HCT116 (cell line): ENCODE measurements around the gene FHOD1. TPM values are rescaled to one million over a fixed set of nuclear protein-coding genes. Genes with fewer than 3 reads are reported as not detected.

Experiments
- ATAC-seq: fragments of 200-7000 bp; cut with Tn5 transposase; 2 replicates; pipeline ENCODE4 v1.9.1; 2020; ENCODE audit warnings: mild to moderate bottlenecking, moderate library complexity
- BruUV-seq: library from RNA; stranded (reverse); fragments of 400-500 nt; replicated peaks from 2 replicates; lab custom pipeline; 2021; lab: Mats Ljungman, UMichigan
- CTCF ChIA-PET: fragments of 300-600 bp; sonication (Branson Sonifier 250); formaldehyde crosslinking; loops from one replicate; lab custom pipeline; 2021; ENCODE audit warnings: antibody characterized with exemption; lab: Charles Lee
- POLR2A ChIA-PET: fragments of 300-600, 350-600 bp; sonication (Branson Sonifier 250); formaldehyde crosslinking; loops from one replicate; lab custom pipeline; 2021; ENCODE audit warnings: antibody characterized with exemption; lab: Charles Lee
- RAD21 ChIA-PET, 2 experiments: fragments of 300-600 bp; sonication (Branson Sonifier 250); formaldehyde crosslinking; loops; one replicate each; lab custom pipeline; 2023; ENCODE audit warnings: low total read pairs in 2 of 2; ENCODE audit not compliant: uncharacterized antibody in 2 of 2, unreplicated experiment in 2 of 2, low non-redundant PET in 1 of 2; lab: Charles Lee
- DNase-seq: peaks from one replicate; pipeline ENCODE4 v3.0.0-alpha.2; 2010; ENCODE audit warnings: low read depth, low spot score
- H2AFZ ChIP-seq: fragments of 200-600 bp; shearing (Covaris generic), sonication (generic); 2 replicates; pipeline ENCODE4 v1.6.1; 2017; ENCODE audit warnings: low read depth, mixed run types, mixed read lengths, antibody characterized with exemption, low read length; ENCODE audit not compliant: poor library complexity, severe bottlenecking
- H3K27ac ChIP-seq: 2 replicates; pipeline ENCODE4 v1.5.1; 2012; ENCODE audit warnings: low read depth, low read length
- H3K27me3 ChIP-seq: fragments of 200-600 bp; sonication (generic); 2 replicates; pipeline ENCODE4 v1.6.1; 2016; ENCODE audit warnings: mixed run types, low read length, mixed read lengths; ENCODE audit not compliant: insufficient read depth
- H3K36me3 ChIP-seq, 2 experiments: fragments of 200-500 bp in 1 of 2; fragments of 200-600 bp in 1 of 2; sonication (Bioruptor generic) in 1 of 2; sonication (generic) in 1 of 2; 2 replicates each; pipeline versions ENCODE4 v1.5.1 to v1.6.1; 2014 to 2016; ENCODE audit warnings: low read length in 2 of 2, inconsistent platforms in 1 of 2, mixed read lengths in 1 of 2, mixed run types in 1 of 2; ENCODE audit not compliant: insufficient read depth in 2 of 2, control insufficient read depth in 1 of 2
- H3K4me1 ChIP-seq, 2 experiments: fragments of 200-600 bp in 1 of 2; sonication (generic) in 1 of 2; 2 replicates each; pipeline versions ENCODE4 v1.5.1 to v1.6.1; 2012 to 2017; ENCODE audit warnings: low read length in 2 of 2, inconsistent platforms in 1 of 2, mild to moderate bottlenecking in 1 of 2, mixed read lengths in 1 of 2, mixed run types in 1 of 2, moderate library complexity in 1 of 2; ENCODE audit not compliant: insufficient read depth in 2 of 2, control insufficient read depth in 1 of 2
- H3K4me2 ChIP-seq: fragments of 200-600 bp; sonication (generic); 2 replicates; pipeline ENCODE4 v1.6.1; 2017; ENCODE audit warnings: mixed run types, low read length, mixed read lengths
- H3K4me3 ChIP-seq, 2 experiments: fragments of 200-600 bp in 1 of 2; sonication (generic) in 1 of 2; replicated peaks in 1 of 2; 2 replicates each; pipeline ENCODE4 v1.5.1; 2011 to 2016; ENCODE audit warnings: low read length in 2 of 2, control low read depth in 1 of 2, low read depth in 1 of 2, mild to moderate bottlenecking in 1 of 2, mixed read lengths in 1 of 2, mixed run types in 1 of 2
- H3K79me2 ChIP-seq: fragments of 200-600 bp; sonication (generic); 2 replicates; pipeline ENCODE4 v1.6.1; 2017; ENCODE audit warnings: mild to moderate bottlenecking, mixed run types, low read length, moderate library complexity, mixed read lengths; ENCODE audit not compliant: insufficient read depth
- H3K9ac ChIP-seq: fragments of 200-600 bp; sonication (generic); 2 replicates; pipeline ENCODE4 v1.6.1; 2016; ENCODE audit warnings: low read length, mixed read lengths
- H3K9me2 ChIP-seq: fragments of 200-600 bp; sonication (generic), shearing (Covaris generic); 2 replicates; pipeline ENCODE4 v1.6.1; 2017; ENCODE audit warnings: mixed run types, mild to moderate bottlenecking, moderate library complexity; ENCODE audit not compliant: insufficient read depth
- H3K9me3 ChIP-seq, 2 experiments: fragments of 200-500 bp in 1 of 2; fragments of 200-600 bp in 1 of 2; sonication (Bioruptor generic) in 1 of 2; sonication (generic) in 1 of 2; 2 replicates each; pipeline ENCODE4 v1.6.1; 2014 to 2017; ENCODE audit warnings: low read length in 2 of 2, mixed read lengths in 2 of 2, inconsistent platforms in 1 of 2, low read depth in 1 of 2, mild to moderate bottlenecking in 1 of 2, mixed run types in 1 of 2, moderate library complexity in 1 of 2; ENCODE audit not compliant: control insufficient read depth in 1 of 2, insufficient read depth in 1 of 2
- H4K20me1 ChIP-seq: fragments of 200-600 bp; sonication (generic), shearing (Covaris generic); 2 replicates; pipeline ENCODE4 v1.6.1; 2017; ENCODE audit warnings: mixed run types, mild to moderate bottlenecking, moderate library complexity; ENCODE audit not compliant: insufficient read depth
- CEBPB ChIP-seq: IDR thresholded peaks from 2 replicates; pipeline ENCODE4 v1.6.1; 2012; ENCODE audit warnings: low read depth
- EGR1 ChIP-seq: IDR thresholded peaks from 2 replicates; pipeline ENCODE4 v1.6.1; 2012; ENCODE audit warnings: low read depth
- ELF1 ChIP-seq: IDR thresholded peaks from 2 replicates; pipeline ENCODE4 v1.6.1; 2012; ENCODE audit warnings: low read depth, borderline replicate concordance
- EZH2 ChIP-seq: fragments of 200-600 bp; sonication (generic); IDR thresholded peaks from 2 replicates; pipeline ENCODE4 v1.6.1; 2017; ENCODE audit warnings: antibody characterized with exemption, mixed run types
- EZH2phosphoT487 ChIP-seq: fragments of 200-600 bp; IDR thresholded peaks from 2 replicates; pipeline ENCODE4 v1.6.1; 2018; ENCODE audit warnings: antibody characterized with exemption, borderline replicate concordance
- SIN3A ChIP-seq: IDR thresholded peaks from 2 replicates; pipeline ENCODE4 v1.6.1; 2012; ENCODE audit warnings: low read depth
- SRF ChIP-seq: IDR thresholded peaks from 2 replicates; pipeline ENCODE4 v1.6.1; 2012; ENCODE audit warnings: low read depth
- TCF7L2 ChIP-seq: IDR thresholded peaks from 2 replicates; pipeline ENCODE4 v1.7.0; 2011; ENCODE audit warnings: borderline replicate concordance, inconsistent platforms; ENCODE audit not compliant: insufficient read depth, insufficient read length; ENCODE audit errors: extremely low read depth
- YY1 ChIP-seq: IDR thresholded peaks from 2 replicates; pipeline ENCODE4 v1.6.1; 2011; ENCODE audit warnings: low read length, low read depth, moderate library complexity, mild to moderate bottlenecking; ENCODE audit not compliant: insufficient replicate concordance; ENCODE audit errors: extremely low read depth
- ZFX ChIP-seq: fragments of 450-650 bp; IDR thresholded peaks from 2 replicates; pipeline ENCODE4 v1.6.1; 2017
- intact Hi-C: fragments of 100-400 bp; cut with micrococcal nuclease; formaldehyde crosslinking; loops from 2 replicates; pipeline ENCODE4 v1.10.0; 2022
- total RNA-seq: library from RNA; stranded (reverse); gene quantifications from one replicate; pipeline ENCODE4 v1.2.1, GENCODE V29; 2021; ENCODE audit not compliant: unreplicated experiment
- TF ChIP-seq, protein P1 (sequence below): IDR thresholded peaks from 2 replicates; pipeline ENCODE4 v1.6.1; 2011; ENCODE audit warnings: mild to moderate bottlenecking, low read length, moderate library complexity; ENCODE audit not compliant: insufficient replicate concordance; ENCODE audit errors: extremely low read depth

The FHOD1 gene
- total RNA-seq, 1 experiment from 2014 or later, result 69.2 TPM

DNA sequence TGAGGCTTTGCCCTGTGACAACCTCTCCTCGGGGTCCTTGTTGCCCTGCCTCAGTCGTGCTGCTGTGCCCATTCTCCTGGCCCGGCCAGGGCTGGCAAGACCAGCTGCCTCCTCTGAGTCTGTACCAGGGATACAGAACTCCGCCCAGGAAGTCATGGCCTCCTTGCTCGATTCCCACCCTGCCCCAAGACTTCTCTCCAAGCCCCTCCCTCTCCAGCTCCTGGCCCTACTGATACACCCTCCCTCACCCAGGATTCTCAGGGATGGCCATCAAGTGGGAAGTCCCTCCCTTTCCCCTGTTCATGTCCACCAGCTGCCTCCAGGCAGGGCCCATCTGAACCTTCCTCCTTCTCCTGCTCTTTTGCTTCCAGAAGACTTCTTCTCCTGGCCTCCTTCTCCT, 31.6 kb downstream of the FHOD1 start:
- H3K4me2 ChIP-seq, result no peak overlapping the region
- intact Hi-C loops, result no loop called here

More for the DNA sequence above, 31.6 kb downstream of the FHOD1 start:
- no peak overlapping the region for H2AFZ ChIP-seq
- H3K4me1 ChIP-seq, result peaks cover 0 to 8% of the 10 kb centered on the region in 2 experiments; a peak in 2 of 4 replicates
- POLR2A ChIA-PET, result no interaction called here
- BruUV-seq, result no TSS peak
- no peaks in the 10 kb centered on the region for H3K36me3 ChIP-seq
- H3K9me2 ChIP-seq, result no peaks in the 10 kb centered on the region
- H3K27me3 ChIP-seq, result no peaks in the 10 kb centered on the region
- H3K9ac ChIP-seq, result no peak overlapping the region
- no peak overlapping the region for H3K27ac ChIP-seq
- TF ChIP-seq TCF7L2 (no peak), SIN3A (no peak), EGR1 (no peak), ZFX (no peak), EZH2 (no peak), EZH2phosphoT487 (no peak), ELF1 (no peak), CEBPB (no peak), YY1 (no peak), SRF (no peak)
- TF ChIP-seq, protein P1, sequence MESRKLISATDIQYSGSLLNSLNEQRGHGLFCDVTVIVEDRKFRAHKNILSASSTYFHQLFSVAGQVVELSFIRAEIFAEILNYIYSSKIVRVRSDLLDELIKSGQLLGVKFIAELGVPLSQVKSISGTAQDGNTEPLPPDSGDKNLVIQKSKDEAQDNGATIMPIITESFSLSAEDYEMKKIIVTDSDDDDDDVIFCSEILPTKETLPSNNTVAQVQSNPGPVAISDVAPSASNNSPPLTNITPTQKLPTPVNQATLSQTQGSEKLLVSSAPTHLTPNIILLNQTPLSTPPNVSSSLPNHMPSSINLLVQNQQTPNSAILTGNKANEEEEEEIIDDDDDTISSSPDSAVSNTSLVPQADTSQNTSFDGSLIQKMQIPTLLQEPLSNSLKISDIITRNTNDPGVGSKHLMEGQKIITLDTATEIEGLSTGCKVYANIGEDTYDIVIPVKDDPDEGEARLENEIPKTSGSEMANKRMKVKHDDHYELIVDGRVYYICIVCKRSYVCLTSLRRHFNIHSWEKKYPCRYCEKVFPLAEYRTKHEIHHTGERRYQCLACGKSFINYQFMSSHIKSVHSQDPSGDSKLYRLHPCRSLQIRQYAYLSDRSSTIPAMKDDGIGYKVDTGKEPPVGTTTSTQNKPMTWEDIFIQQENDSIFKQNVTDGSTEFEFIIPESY, result no peak
- no peak overlapping the region for H3K4me3 ChIP-seq
- RAD21 ChIA-PET, result no interaction called here
- H4K20me1 ChIP-seq, result no peaks in the 10 kb centered on the region
- DNase-seq (no peak), ATAC-seq (peak; percentile 41; the same call in 1 of the 2 replicates)
- no peaks in the 10 kb centered on the region for H3K79me2 ChIP-seq
- CTCF ChIA-PET, result interaction anchor here (1.3 kb wide), 1 partner anchor 17 kb away, joined by 3 read pairs; the partner anchor contains the start of gene ELMO3
- H3K9me3 ChIP-seq, result no peaks in the 10 kb centered on the region
